ENCODE data around the gene IQSEC3. TPM values are rescaled to one million over a fixed set of nuclear protein-coding genes. Genes with fewer than 3 reads are reported as not detected.
A peak's percentile ranks its signal among the peaks of the same experiment; 100 is the strongest.

Gene IQSEC3
- total and polyA plus RNA-seq, 2 of the 13 experiments (the other 11 are each of a cell fraction or from before 2014, with no cell fraction given): not detected

DNA sequence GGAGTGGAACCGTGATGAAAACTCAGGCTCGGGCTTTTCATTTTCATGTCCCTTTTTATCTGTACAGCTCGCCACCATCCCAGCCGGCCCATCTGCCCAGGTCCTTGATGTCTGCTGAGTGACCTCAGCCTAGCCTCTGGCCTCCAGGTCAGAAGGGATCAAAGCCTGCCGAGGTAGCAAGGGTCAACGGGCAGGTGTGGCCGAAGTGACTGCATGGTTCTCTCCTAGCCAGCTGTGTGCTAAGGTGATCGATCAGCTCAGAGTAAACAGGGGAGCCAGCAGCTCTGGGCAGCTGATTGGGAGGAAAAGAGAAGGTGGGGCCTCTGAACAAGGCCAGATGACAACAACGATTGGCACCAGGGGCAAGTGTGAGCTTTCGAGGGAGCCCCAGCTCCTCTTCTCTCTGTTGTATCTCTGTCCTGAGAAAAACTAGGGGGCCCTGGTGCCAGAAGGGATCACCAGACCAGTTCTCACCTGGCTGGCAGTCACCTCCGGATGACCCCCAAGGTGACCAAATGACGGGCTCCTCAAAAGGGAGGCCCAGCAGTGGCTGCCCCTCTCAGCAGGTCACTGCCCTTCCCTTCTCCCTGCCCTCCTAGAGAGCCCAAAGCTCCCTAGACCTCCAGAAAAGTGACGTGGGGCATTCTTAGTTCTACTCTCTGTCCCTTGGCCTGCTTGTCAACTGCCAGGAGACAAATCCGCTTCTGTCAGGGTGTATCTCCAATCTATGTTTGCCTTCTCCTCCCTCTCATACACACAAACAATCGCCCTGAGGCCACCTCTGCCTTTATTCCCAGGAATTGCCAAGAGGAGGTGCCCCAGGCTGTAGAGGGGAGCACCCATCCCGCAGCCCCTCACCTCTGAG lies 143.9 kb downstream of the IQSEC3 start (continued):
- TF ChIP-seq, protein P1, sequence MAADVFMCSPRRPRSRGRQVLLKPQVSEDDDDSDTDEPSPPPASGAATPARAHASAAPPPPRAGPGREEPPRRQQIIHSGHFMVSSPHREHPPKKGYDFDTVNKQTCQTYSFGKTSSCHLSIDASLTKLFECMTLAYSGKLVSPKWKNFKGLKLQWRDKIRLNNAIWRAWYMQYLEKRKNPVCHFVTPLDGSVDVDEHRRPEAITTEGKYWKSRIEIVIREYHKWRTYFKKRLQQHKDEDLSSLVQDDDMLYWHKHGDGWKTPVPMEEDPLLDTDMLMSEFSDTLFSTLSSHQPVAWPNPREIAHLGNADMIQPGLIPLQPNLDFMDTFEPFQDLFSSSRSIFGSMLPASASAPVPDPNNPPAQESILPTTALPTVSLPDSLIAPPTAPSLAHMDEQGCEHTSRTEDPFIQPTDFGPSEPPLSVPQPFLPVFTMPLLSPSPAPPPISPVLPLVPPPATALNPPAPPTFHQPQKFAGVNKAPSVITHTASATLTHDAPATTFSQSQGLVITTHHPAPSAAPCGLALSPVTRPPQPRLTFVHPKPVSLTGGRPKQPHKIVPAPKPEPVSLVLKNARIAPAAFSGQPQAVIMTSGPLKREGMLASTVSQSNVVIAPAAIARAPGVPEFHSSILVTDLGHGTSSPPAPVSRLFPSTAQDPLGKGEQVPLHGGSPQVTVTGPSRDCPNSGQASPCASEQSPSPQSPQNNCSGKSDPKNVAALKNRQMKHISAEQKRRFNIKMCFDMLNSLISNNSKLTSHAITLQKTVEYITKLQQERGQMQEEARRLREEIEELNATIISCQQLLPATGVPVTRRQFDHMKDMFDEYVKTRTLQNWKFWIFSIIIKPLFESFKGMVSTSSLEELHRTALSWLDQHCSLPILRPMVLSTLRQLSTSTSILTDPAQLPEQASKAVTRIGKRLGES (CRISPR knock-in tag; IDR thresholded peaks at IDR 0.05; ENCODE audit: borderline replicate concordance): peak; percentile 38; the same call in 1 of the 2 replicates
- no peak; the same call in 1 of the 2 replicates for TF ChIP-seq ETV6 (CRISPR knock-in tag; conservative IDR thresholded peaks at IDR 0.05)
- peak; percentile 76 for TF ChIP-seq KMT2A (CRISPR knock-in tag; IDR thresholded peaks at IDR 0.05)
- TF ChIP-seq, protein P2, sequence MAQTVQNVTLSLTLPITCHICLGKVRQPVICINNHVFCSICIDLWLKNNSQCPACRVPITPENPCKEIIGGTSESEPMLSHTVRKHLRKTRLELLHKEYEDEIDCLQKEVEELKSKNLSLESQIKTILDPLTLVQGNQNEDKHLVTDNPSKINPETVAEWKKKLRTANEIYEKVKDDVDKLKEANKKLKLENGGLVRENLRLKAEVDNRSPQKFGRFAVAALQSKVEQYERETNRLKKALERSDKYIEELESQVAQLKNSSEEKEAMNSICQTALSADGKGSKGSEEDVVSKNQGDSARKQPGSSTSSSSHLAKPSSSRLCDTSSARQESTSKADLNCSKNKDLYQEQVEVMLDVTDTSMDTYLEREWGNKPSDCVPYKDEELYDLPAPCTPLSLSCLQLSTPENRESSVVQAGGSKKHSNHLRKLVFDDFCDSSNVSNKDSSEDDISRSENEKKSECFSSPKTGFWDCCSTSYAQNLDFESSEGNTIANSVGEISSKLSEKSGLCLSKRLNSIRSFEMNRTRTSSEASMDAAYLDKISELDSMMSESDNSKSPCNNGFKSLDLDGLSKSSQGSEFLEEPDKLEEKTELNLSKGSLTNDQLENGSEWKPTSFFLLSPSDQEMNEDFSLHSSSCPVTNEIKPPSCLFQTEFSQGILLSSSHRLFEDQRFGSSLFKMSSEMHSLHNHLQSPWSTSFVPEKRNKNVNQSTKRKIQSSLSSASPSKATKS (CRISPR knock-in tag; IDR thresholded peaks at IDR 0.05): 0 out of 2 replicates have a peak, but pooled peaks have one; percentile 20
- TF ChIP-seq, protein P3, sequence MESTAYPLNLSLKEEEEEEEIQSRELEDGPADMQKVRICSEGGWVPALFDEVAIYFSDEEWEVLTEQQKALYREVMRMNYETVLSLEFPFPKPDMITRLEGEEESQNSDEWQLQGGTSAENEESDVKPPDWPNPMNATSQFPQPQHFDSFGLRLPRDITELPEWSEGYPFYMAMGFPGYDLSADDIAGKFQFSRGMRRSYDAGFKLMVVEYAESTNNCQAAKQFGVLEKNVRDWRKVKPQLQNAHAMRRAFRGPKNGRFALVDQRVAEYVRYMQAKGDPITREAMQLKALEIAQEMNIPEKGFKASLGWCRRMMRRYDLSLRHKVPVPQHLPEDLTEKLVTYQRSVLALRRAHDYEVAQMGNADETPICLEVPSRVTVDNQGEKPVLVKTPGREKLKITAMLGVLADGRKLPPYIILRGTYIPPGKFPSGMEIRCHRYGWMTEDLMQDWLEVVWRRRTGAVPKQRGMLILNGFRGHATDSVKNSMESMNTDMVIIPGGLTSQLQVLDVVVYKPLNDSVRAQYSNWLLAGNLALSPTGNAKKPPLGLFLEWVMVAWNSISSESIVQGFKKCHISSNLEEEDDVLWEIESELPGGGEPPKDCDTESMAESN (CRISPR knock-in tag; conservative IDR thresholded peaks at IDR 0.05): peak; percentile 97
- TF ChIP-seq, protein P4, sequence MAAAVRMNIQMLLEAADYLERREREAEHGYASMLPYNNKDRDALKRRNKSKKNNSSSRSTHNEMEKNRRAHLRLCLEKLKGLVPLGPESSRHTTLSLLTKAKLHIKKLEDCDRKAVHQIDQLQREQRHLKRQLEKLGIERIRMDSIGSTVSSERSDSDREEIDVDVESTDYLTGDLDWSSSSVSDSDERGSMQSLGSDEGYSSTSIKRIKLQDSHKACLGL (CRISPR knock-in tag; IDR thresholded peaks at IDR 0.05): peak; percentile 61; the same call in 1 of the 2 replicates
- TF ChIP-seq MAFF (IDR thresholded peaks at IDR 0.05; ENCODE audit: low read depth, low read length): peak; percentile 23; the same call in 1 of the 2 replicates
- TF ChIP-seq ZNF546 (CRISPR knock-in tag; conservative IDR thresholded peaks at IDR 0.05): peak; percentile 77; the same call in 1 of the 2 replicates
- TF ChIP-seq, protein P5, sequence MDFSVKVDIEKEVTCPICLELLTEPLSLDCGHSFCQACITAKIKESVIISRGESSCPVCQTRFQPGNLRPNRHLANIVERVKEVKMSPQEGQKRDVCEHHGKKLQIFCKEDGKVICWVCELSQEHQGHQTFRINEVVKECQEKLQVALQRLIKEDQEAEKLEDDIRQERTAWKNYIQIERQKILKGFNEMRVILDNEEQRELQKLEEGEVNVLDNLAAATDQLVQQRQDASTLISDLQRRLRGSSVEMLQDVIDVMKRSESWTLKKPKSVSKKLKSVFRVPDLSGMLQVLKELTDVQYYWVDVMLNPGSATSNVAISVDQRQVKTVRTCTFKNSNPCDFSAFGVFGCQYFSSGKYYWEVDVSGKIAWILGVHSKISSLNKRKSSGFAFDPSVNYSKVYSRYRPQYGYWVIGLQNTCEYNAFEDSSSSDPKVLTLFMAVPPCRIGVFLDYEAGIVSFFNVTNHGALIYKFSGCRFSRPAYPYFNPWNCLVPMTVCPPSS (IDR thresholded peaks at IDR 0.05): no peak
- TF ChIP-seq MZF1 (CRISPR knock-in tag; IDR thresholded peaks at IDR 0.05; ENCODE audit: borderline replicate concordance): no peak
- TF ChIP-seq ZNF501 (CRISPR knock-in tag; IDR thresholded peaks at IDR 0.05): peak; percentile 78; the same call in 1 of the 2 replicates
- TF ChIP-seq ZNF274 (CRISPR knock-in tag; IDR thresholded peaks at IDR 0.05): peak; percentile 85; the same call in 1 of the 2 replicates
- TF ChIP-seq SRSF1 (optimal IDR thresholded peaks at IDR 0.05; ENCODE audit: low read depth, low read length): no peak
- peak; percentile 83 for TF ChIP-seq FOXA1 (IDR thresholded peaks at IDR 0.05)
- TF ChIP-seq FOXA1 (CRISPR knock-in tag; IDR thresholded peaks at IDR 0.05): peak; percentile 100
- no peak for TF ChIP-seq SUZ12 (IDR thresholded peaks at IDR 0.05; ENCODE audit: low read depth, low read length)
- TF ChIP-seq DNMT1 (CRISPR knock-in tag; IDR thresholded peaks at IDR 0.05): 0 out of 2 replicates have a peak, but pooled peaks have one; percentile 53
- 0 out of 2 replicates have a peak, but pooled peaks have one; percentile 79 for TF ChIP-seq ZNF451 (CRISPR knock-in tag; IDR thresholded peaks at IDR 0.05)
- peak; percentile 91; the same call in 1 of the 2 replicates for TF ChIP-seq ZIK1 (CRISPR knock-in tag; IDR thresholded peaks at IDR 0.05; ENCODE audit: borderline replicate concordance, low read depth)
